OCI-LY3 (cell line): Measurements from ENCODE around the gene SART3.

Experiments used
- H2AFZ ChIP-seq: fragments of 200-600, 300-600 bp; shearing (Covaris generic); 2 replicates; pipeline ENCODE4 v1.6.0; 2014; ENCODE audit warnings: antibody characterized with exemption, low read depth, low read length
- H3K27ac ChIP-seq: fragments of 200-600, 300-600 bp; sonication (generic); 2 replicates; pipeline ENCODE4 v1.5.1; 2014; ENCODE audit warnings: mild to moderate bottlenecking, low read length, moderate library complexity, mixed read lengths
- H3K27me3 ChIP-seq: fragments of 200-600, 300-600 bp; sonication (generic); 2 replicates; pipeline ENCODE4 v1.6.1; 2014; ENCODE audit warnings: low read depth, low read length, mixed read lengths
- H3K36me3 ChIP-seq: fragments of 200-600, 300-600 bp; sonication (generic); replicated peaks from 2 replicates; pipeline ENCODE3; 2014; ENCODE audit warnings: low read depth, low read length, mixed read lengths
- H3K4me1 ChIP-seq: fragments of 300-600, 200-600 bp; sonication (generic); 2 replicates; pipeline ENCODE4 v1.6.1; 2014; ENCODE audit warnings: low read length, mixed read lengths
- H3K4me2 ChIP-seq: fragments of 200-600, 300-600 bp; sonication (generic); 2 replicates; pipeline ENCODE4 v1.6.1; 2014; ENCODE audit warnings: low read length, mixed read lengths
- H3K4me3 ChIP-seq: fragments of 300-600, 200-600 bp; sonication (generic); 2 replicates; pipeline ENCODE4 v1.5.1; 2014; ENCODE audit warnings: antibody characterized with exemption, mild to moderate bottlenecking, low read length, moderate library complexity
- H3K79me2 ChIP-seq: fragments of 300-600, 200-600 bp; shearing (Covaris generic); 2 replicates; pipeline ENCODE4 v1.6.1; 2014; ENCODE audit warnings: mild to moderate bottlenecking, low read length, mixed read lengths
- H3K9ac ChIP-seq: fragments of 300-600, 200-600 bp; shearing (Covaris generic); 2 replicates; pipeline ENCODE4 v1.6.0; 2014; ENCODE audit warnings: mild to moderate bottlenecking, low read length, moderate library complexity
- H3K9me3 ChIP-seq: fragments of 200-600, 300-600 bp; shearing (Covaris generic); 2 replicates; pipeline ENCODE4 v1.6.1; 2014; ENCODE audit warnings: low read length, mixed read lengths; ENCODE audit not compliant: insufficient read depth
- H4K20me1 ChIP-seq: fragments of 200-600, 300-600 bp; sonication (generic); 2 replicates; pipeline ENCODE4 v1.6.1; 2016; ENCODE audit warnings: low read length, mixed read lengths; ENCODE audit not compliant: insufficient read depth
- CTCF ChIP-seq: fragments of 200-600, 300-600 bp; sonication (generic); IDR thresholded peaks from 2 replicates; pipeline ENCODE4 v1.5.1; 2014; ENCODE audit warnings: antibody characterized with exemption, low read length, low read depth
- EZH2phosphoT487 ChIP-seq: fragments of 200-600 bp; shearing (Covaris generic); IDR thresholded peaks from 2 replicates; pipeline ENCODE4 v1.6.1; 2018; ENCODE audit warnings: antibody characterized with exemption, mixed run types, low read depth

The SART3 gene

GRCh38 chr12:108517288-108518100 is 43.5 kb downstream of the SART3 start:
- Histone ChIP-seq H3K4me1 (peaks cover 16% of the 10 kb centered on the region), H3K27ac (no peak overlapping the region), H3K4me2 (no peak overlapping the region), H4K20me1 (0 out of 2 replicates have a peak, but pooled peaks cover 5% of the 10 kb centered on the region), H3K27me3 (no peaks in the 10 kb centered on the region), H3K4me3 (no peak overlapping the region), H3K79me2 (peaks cover 12% of the 10 kb centered on the region), H3K36me3 (peaks cover 52% of the 10 kb centered on the region), H3K9me3 (no peaks in the 10 kb centered on the region), H3K9ac (no peak overlapping the region), H2AFZ (no peak overlapping the region)
- TF ChIP-seq CTCF (no peak), EZH2phosphoT487 (no peak)

- Histone ChIP-seq H3K27me3 (no peaks in the 10 kb centered on the region), H3K9ac (no peak overlapping the region), H3K9me3 (no peaks in the 10 kb centered on the region), H3K36me3 (peaks cover 46% of the 10 kb centered on the region), H3K4me3 (no peak overlapping the region), H3K79me2 (peaks cover 12% of the 10 kb centered on the region), H3K27ac (no peak overlapping the region), H3K4me1 (peaks cover 24% of the 10 kb centered on the region), H2AFZ (no peak overlapping the region), H3K4me2 (peak overlapping the region; percentile 85; the same call in 1 of the 2 replicates), H4K20me1 (0 out of 2 replicates have a peak, but pooled peaks cover 3% of the 10 kb centered on the region)
- no peak for TF ChIP-seq EZH2phosphoT487
- TF ChIP-seq CTCF, result peak; percentile 15
Observed at GRCh38 chr12:108516511-108517275, 44.3 kb downstream of the SART3 start.

GRCh38 chr12:108515916-108516315 is 45.1 kb downstream of the SART3 start:
- H3K79me2 ChIP-seq, result peaks cover 12% of the 10 kb centered on the region
- H3K36me3 ChIP-seq, result peaks cover 38% of the 10 kb centered on the region
- H2AFZ ChIP-seq, result no peak overlapping the region
- H4K20me1 ChIP-seq, result 0 out of 2 replicates have a peak, but pooled peaks cover 3% of the 10 kb centered on the region
- H3K9me3 ChIP-seq, result no peaks in the 10 kb centered on the region
- peak overlapping the region; percentile 85 for H3K4me2 ChIP-seq
- TF ChIP-seq CTCF, result no peak
- no peak for TF ChIP-seq EZH2phosphoT487
- H3K9ac ChIP-seq, result peak overlapping the region; percentile 84
- peak overlapping the region; percentile 96 for H3K4me3 ChIP-seq
- H3K27ac ChIP-seq, result peak overlapping the region; percentile 49
- no peaks in the 10 kb centered on the region for H3K27me3 ChIP-seq
- H3K4me1 ChIP-seq, result peaks cover 31% of the 10 kb centered on the region
